Tibial nerve (tissue), 3 donors: ENCODE data around the gene RAB5IF.

ENCODE experiments used
- CTCF ChIP-seq, 5 experiments: fragments of 200-600 bp in 3 of 5; fragments of 450-650 bp in 2 of 5; sonication (generic) in 3 of 5; IDR thresholded peaks; one replicate each; pipeline ENCODE4 v1.5.1; 2016 to 2019; ENCODE audit warnings: antibody characterized with exemption in 5 of 5, mild to moderate bottlenecking in 3 of 5, moderate library complexity in 2 of 5
- POLR2A ChIP-seq, 2 donors: fragments of 450-650 bp; IDR thresholded peaks; one replicate each; pipeline ENCODE4 v1.6.1; 2017; ENCODE audit warnings: antibody characterized with exemption in 2 of 2, mild to moderate bottlenecking in 2 of 2, moderate library complexity in 2 of 2

GRCh38 chr20:36632147-36632486 is 26.5 kb downstream of the RAB5IF start:
- TF ChIP-seq POLR2A (IDR thresholded peaks at IDR 0.05) (no peak), CTCF (IDR thresholded peaks at IDR 0.05) (no peak)
